HepG2 (cell line): ENCODE results near the gene DLG2. TPM values are rescaled to one million over a fixed set of nuclear protein-coding genes. Genes with fewer than 3 reads are reported as not detected.

Experiments used
- ATAC-seq: fragments of 200-7000 bp; cut with Tn5 transposase; 3 replicates; pipeline ENCODE4 v1.9.1; 2020; ENCODE audit warnings: mild to moderate bottlenecking, moderate library complexity
- BruUV-seq: library from RNA; stranded (reverse); fragments of 400-500 nt; replicated peaks from 2 replicates; lab custom pipeline; 2021; lab: Mats Ljungman, UMichigan
- CTCF ChIA-PET: fragments of 300-600 bp; formaldehyde crosslinking; extraction: SDS; loops from one replicate; lab custom pipeline; 2021; ENCODE audit warnings: low total read pairs, inconsistent platforms, low intra/inter-chr PET ratio; lab: Yijun Ruan, JAX
- POLR2A ChIA-PET: fragments of 350-600 bp; sonication (Branson Sonifier 250); formaldehyde crosslinking; loops from one replicate; lab custom pipeline; 2020; ENCODE audit warnings: antibody characterized with exemption, inconsistent platforms; lab: Yijun Ruan, JAX
- DNase-seq: peaks from one replicate; pipeline ENCODE4 v3.0.0-alpha.2; 2015; ENCODE audit warnings: low spot score
- FAIRE-seq: peaks from 3 replicates; lab custom pipeline; 2011; peaks lifted over from hg19 to GRCh38; lab: Jason Lieb, UNC
- H2AFZ ChIP-seq: one replicate; pipeline ENCODE4 v1.6.1; 2011; ENCODE audit warnings: low read length, inconsistent platforms
- H3K27ac ChIP-seq: fragments of 300-600 bp; 3 replicates; pipeline ENCODE4 v1.8.0; 2011; ENCODE audit warnings: mixed run types, mild to moderate bottlenecking, mixed read lengths, low read length, inconsistent platforms; ENCODE audit not compliant: insufficient read depth; ENCODE audit errors: extremely low read length
- H3K27me3 ChIP-seq, 2 experiments: fragments of 200-600 bp in 1 of 2; 2 replicates in 1 of 2; 3 replicates in 1 of 2; pipeline versions ENCODE4 v1.6.0 to v1.8.0; 2011; ENCODE audit warnings: low read length in 2 of 2, mild to moderate bottlenecking in 2 of 2, moderate library complexity in 2 of 2, inconsistent platforms in 1 of 2; ENCODE audit not compliant: insufficient read depth in 2 of 2, control insufficient read depth in 1 of 2
- H3K36me3 ChIP-seq, 2 experiments: fragments of 200-600 bp in 1 of 2; replicated peaks in 1 of 2; 2 replicates in 1 of 2; 3 replicates in 1 of 2; pipeline versions ENCODE4 v1.5.1 to v1.8.0; 2011; ENCODE audit warnings: low read length in 2 of 2, inconsistent platforms in 1 of 2; ENCODE audit not compliant: insufficient read depth in 2 of 2, control insufficient read depth in 1 of 2
- H3K4me1 ChIP-seq: 2 replicates; pipeline ENCODE4 v1.5.1; 2012; ENCODE audit warnings: low read length, inconsistent platforms; ENCODE audit not compliant: insufficient read depth
- H3K4me2 ChIP-seq: 2 replicates; pipeline ENCODE4 v1.6.0; 2011; ENCODE audit warnings: low read depth, low read length, inconsistent platforms
- H3K4me3 ChIP-seq, 3 experiments: fragments of 200-600 bp in 1 of 3; sonication (generic), shearing (Covaris generic) in 1 of 3; replicated peaks in 1 of 3; 2 replicates each; pipeline ENCODE4 v1.5.1; 2011 to 2016; ENCODE audit warnings: low read length in 3 of 3, inconsistent platforms in 2 of 3, low read depth in 2 of 3, mild to moderate bottlenecking in 2 of 3, control low read depth in 1 of 3, mixed read lengths in 1 of 3; ENCODE audit not compliant: insufficient read depth in 1 of 3
- H3K79me2 ChIP-seq: one replicate; pipeline ENCODE4 v1.6.1; 2011; ENCODE audit warnings: low read length, inconsistent platforms; ENCODE audit not compliant: insufficient read depth
- H3K9ac ChIP-seq: 2 replicates; pipeline ENCODE4 v1.6.0; 2011; ENCODE audit warnings: mild to moderate bottlenecking, low read depth, low read length, inconsistent platforms; ENCODE audit not compliant: insufficient read depth
- H3K9me3 ChIP-seq: 2 replicates; pipeline ENCODE4 v1.5.1; 2012; ENCODE audit warnings: mild to moderate bottlenecking, low read length
- H4K20me1 ChIP-seq: 2 replicates; pipeline ENCODE4 v1.6.0; 2011; ENCODE audit warnings: inconsistent platforms, mild to moderate bottlenecking, low read length, moderate library complexity; ENCODE audit not compliant: insufficient read depth
- AKAP8 ChIP-seq: sonication (generic); formaldehyde crosslinking; IDR thresholded peaks from 2 replicates; pipeline ENCODE4 v1.5.1; 2020; ENCODE audit warnings: mild to moderate bottlenecking, missing genetic modification reagents
- ARHGAP35 ChIP-seq: sonication (generic); formaldehyde crosslinking; IDR thresholded peaks from 2 replicates; pipeline ENCODE4 v1.9.0; 2022; ENCODE audit warnings: mild to moderate bottlenecking, inconsistent platforms, moderate library complexity, missing genetic modification reagents, borderline replicate concordance
- FOSL2 ChIP-seq: sonication (generic); formaldehyde crosslinking; IDR thresholded peaks from 2 replicates; pipeline ENCODE4 v1.4.0; 2020; ENCODE audit warnings: missing genetic modification reagents
- GPN1 ChIP-seq: sonication (generic); formaldehyde crosslinking; IDR thresholded peaks from 2 replicates; pipeline ENCODE4 v1.5.1; 2020; ENCODE audit warnings: missing genetic modification reagents, borderline replicate concordance
- SIX4 ChIP-seq: sonication (generic); formaldehyde crosslinking; IDR thresholded peaks from 2 replicates; pipeline ENCODE4 v1.4.0; 2020; ENCODE audit warnings: missing genetic modification reagents
- SNAPC2 ChIP-seq: sonication (generic); formaldehyde crosslinking; IDR thresholded peaks from 2 replicates; pipeline ENCODE4 v1.8.1; 2022; ENCODE audit warnings: mild to moderate bottlenecking, missing genetic modification reagents
- SP5 ChIP-seq: IDR thresholded peaks from 2 replicates; pipeline ENCODE4 v1.6.1; 2016; ENCODE audit warnings: low read depth, borderline replicate concordance
- ZFP41 ChIP-seq: sonication (generic); formaldehyde crosslinking; IDR thresholded peaks from 2 replicates; pipeline ENCODE4 v1.4.0; 2020; ENCODE audit warnings: mild to moderate bottlenecking, missing genetic modification reagents, borderline replicate concordance
- ZNF337 ChIP-seq: sonication (generic); formaldehyde crosslinking; IDR thresholded peaks from 2 replicates; pipeline ENCODE4 v1.5.1; 2020; ENCODE audit warnings: missing genetic modification reagents, low read depth, mild to moderate bottlenecking, borderline replicate concordance
- ZNF598 ChIP-seq: sonication (generic); formaldehyde crosslinking; IDR thresholded peaks from 2 replicates; pipeline ENCODE4 v1.5.1; 2020; ENCODE audit warnings: mild to moderate bottlenecking, missing genetic modification reagents, borderline replicate concordance
- WGBS: methylation state at CpG from one replicate; pipeline ENCODE4 v1.1.6; 2017; ENCODE audit warnings: low lambda C conversion rate; 5-methylcytosine and 5-hydroxymethylcytosine counted together
- in situ Hi-C: cut with HindIII; loops from 2 replicates; pipeline ENCODE4 v1.10.0; 2017; ENCODE audit warnings: low pct_unique_long_range_greater_than_20kb; ENCODE audit not compliant: extremely low pct_ligation_motif_present
- intact Hi-C: fragments of 100-400 bp; cut with micrococcal nuclease; formaldehyde crosslinking; loops from one replicate; pipeline ENCODE4 v1.10.0; 2022; ENCODE audit not compliant: unreplicated experiment
- polyA plus RNA-seq, 8 experiments: library from polyadenylated mRNA; depleted of rRNA in 3 of 8; stranded (reverse) in 7 of 8; unstranded in 1 of 8; fragments of >200 nt; fragmentation: Illumina TruSeq in 4 of 8; extraction: Trizol in 4 of 8; gene quantifications; 2 replicates each; pipeline versions ENCODE4 v1.2.1 to v1.2.3, GENCODE V29; 2011 to 2016; ENCODE audit warnings: low read depth in 4 of 8, missing spikeins in 1 of 8, mixed read lengths in 1 of 8; ENCODE audit not compliant: insufficient read depth in 1 of 8
- total RNA-seq, 5 experiments: library from RNA; depleted of rRNA; stranded (reverse); fragments of >200 nt; fragmentation: Illumina TruSeq; extraction: Trizol; gene quantifications; 2 replicates each; pipeline ENCODE4 v1.2.3, GENCODE V29; 2016; ENCODE audit warnings: low read depth in 1 of 5
- TF ChIP-seq, protein P1 (sequence below): sonication (generic); formaldehyde crosslinking; IDR thresholded peaks from 2 replicates; pipeline ENCODE4 v1.8.1; 2023; ENCODE audit warnings: mild to moderate bottlenecking, moderate library complexity, missing genetic modification reagents
- TF ChIP-seq, protein P2 (sequence below): sonication (generic); formaldehyde crosslinking; IDR thresholded peaks from 2 replicates; pipeline ENCODE4 v1.4.0; 2020; ENCODE audit warnings: missing genetic modification reagents
- TF ChIP-seq, protein P3 (sequence below): sonication (generic); formaldehyde crosslinking; IDR thresholded peaks from 2 replicates; pipeline ENCODE4 v1.4.0; 2020; ENCODE audit warnings: missing genetic modification reagents

The DLG2 gene
- total and polyA plus RNA-seq, 2 of the 13 experiments (the other 11 are each of a cell fraction or from before 2014, with no cell fraction given): 0.46 to 1.0 TPM

DNA sequence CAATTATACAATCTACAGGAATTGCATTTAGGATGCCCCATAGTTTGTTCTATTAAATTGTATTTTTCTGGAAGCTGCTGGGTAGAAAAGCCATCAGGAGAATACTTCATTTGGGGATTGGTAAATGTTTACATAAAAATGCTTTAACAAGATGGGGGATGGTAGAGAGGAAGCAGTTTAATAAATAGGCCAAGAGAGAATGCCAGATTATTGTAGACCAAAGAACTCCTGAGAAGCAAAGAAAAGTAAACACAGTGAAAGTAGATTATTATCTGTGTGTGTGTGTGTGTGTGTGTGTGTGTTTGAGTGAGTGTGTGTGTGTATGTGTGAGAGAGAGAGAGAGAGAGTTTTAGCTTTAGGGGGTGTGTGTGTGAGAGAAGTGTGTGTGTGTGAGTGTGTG, 1520.6 kb downstream of the DLG2 start (continued):
- TF ChIP-seq, protein P1, sequence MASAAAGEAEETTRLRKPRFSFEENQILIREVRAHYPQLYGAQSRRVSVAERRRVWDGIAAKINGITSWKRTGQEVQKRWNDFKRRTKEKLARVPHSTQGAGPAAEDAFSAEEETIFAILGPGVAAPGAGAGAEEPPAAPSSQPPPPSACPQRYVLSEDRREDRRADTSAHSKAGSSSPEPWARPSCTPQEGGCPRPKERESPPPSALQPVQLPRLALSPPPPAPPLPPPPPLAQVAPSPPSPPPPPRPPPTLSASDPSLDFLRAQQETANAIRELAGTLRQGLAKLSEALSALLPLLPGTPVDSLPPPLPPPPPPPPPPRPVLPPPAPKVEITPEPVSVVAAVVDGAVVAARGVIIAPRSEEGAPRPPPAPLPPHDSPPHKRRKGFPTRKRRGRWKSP (CRISPR knock-in tag): no peak
- TF ChIP-seq, protein P2, sequence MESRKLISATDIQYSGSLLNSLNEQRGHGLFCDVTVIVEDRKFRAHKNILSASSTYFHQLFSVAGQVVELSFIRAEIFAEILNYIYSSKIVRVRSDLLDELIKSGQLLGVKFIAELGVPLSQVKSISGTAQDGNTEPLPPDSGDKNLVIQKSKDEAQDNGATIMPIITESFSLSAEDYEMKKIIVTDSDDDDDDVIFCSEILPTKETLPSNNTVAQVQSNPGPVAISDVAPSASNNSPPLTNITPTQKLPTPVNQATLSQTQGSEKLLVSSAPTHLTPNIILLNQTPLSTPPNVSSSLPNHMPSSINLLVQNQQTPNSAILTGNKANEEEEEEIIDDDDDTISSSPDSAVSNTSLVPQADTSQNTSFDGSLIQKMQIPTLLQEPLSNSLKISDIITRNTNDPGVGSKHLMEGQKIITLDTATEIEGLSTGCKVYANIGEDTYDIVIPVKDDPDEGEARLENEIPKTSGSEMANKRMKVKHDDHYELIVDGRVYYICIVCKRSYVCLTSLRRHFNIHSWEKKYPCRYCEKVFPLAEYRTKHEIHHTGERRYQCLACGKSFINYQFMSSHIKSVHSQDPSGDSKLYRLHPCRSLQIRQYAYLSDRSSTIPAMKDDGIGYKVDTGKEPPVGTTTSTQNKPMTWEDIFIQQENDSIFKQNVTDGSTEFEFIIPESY (CRISPR knock-in tag): no peak
- TF ChIP-seq AKAP8 (CRISPR knock-in tag) (no peak), ZNF337 (CRISPR knock-in tag) (no peak)
- TF ChIP-seq, all 625 proteins: peak for 0

- Histone ChIP-seq H4K20me1 (no peaks in the 10 kb centered on the region), H3K27me3 (no peaks in the 10 kb centered on the region), H2AFZ (no peak overlapping the region), H3K9me3 (no peaks in the 10 kb centered on the region), H3K36me3 (no peaks in the 10 kb centered on the region), H3K4me3 (no peak overlapping the region), H3K4me1 (0 out of 2 replicates have a peak, but pooled peaks cover 6% of the 10 kb centered on the region), H3K27ac (no peak overlapping the region), H3K9ac (no peak overlapping the region), H3K4me2 (no peak overlapping the region), H3K79me2 (no peaks in the 10 kb centered on the region)
- TF ChIP-seq ARHGAP35 (CRISPR knock-in tag): no peak
- TF ChIP-seq SP5 (CRISPR knock-in tag): no peak
- no peak for TF ChIP-seq ZFP41 (CRISPR knock-in tag)
- no peak for TF ChIP-seq FOSL2 (CRISPR knock-in tag)
- TF ChIP-seq SIX4: no peak
- no peak for TF ChIP-seq GPN1 (CRISPR knock-in tag)
- TF ChIP-seq, protein P3, sequence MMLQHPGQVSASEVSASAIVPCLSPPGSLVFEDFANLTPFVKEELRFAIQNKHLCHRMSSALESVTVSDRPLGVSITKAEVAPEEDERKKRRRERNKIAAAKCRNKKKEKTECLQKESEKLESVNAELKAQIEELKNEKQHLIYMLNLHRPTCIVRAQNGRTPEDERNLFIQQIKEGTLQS (CRISPR knock-in tag): no peak
- no peak for TF ChIP-seq ZNF598
- no peak for TF ChIP-seq SNAPC2 (CRISPR knock-in tag)
- in situ Hi-C loops: no loop called here
- CTCF ChIA-PET: no interaction called here
- no TSS peak for BruUV-seq
- no peak for FAIRE-seq
- no peak for DNase-seq
- intact Hi-C loops: no loop called here
- ATAC-seq: no peak
- POLR2A ChIA-PET: no interaction called here
- 20% methylated on average over 3 of the region's 3 CpGs for WGBS
These were observed 1522.0 kb downstream of the DLG2 start for GRCh38 chr11:84105148-84105547.
